ENCODE measurements around the gene RAC3. TPM values are rescaled to one million over a fixed set of nuclear protein-coding genes. Genes with fewer than 3 reads are reported as not detected.

Gene RAC3
- total RNA-seq, 1 donor from 2014 or later: 0.82 TPM

- H3K4me3 ChIP-seq: peak overlapping the region; percentile 91
- TF ChIP-seq CTCF (IDR thresholded peaks at IDR 0.05; ENCODE audit: borderline replicate concordance): no peak
- no peak for DNase-seq
- H3K4me1 ChIP-seq: peaks cover 44% of the 10 kb centered on the region
- peaks cover 53% of the 10 kb centered on the region for H3K36me3 ChIP-seq
- H3K27ac ChIP-seq (replicated peaks): no peak overlapping the region
- H3K9me3 ChIP-seq (replicated peaks): no peaks in the 10 kb centered on the region
- intact Hi-C loops (cut with micrococcal nuclease): no loop called here
- no peaks in the 10 kb centered on the region for H3K27me3 ChIP-seq (ENCODE audit: low read depth)
Measured at GRCh38 chr17:82050152-82050760, 18.8 kb downstream of the RAC3 start.

GRCh38 chr17:82050761-82051641 is 19.5 kb downstream of the RAC3 start:
- intact Hi-C loops (cut with micrococcal nuclease): no loop called here
- Histone ChIP-seq H3K27me3 (ENCODE audit: low read depth) (no peaks in the 10 kb centered on the region), H3K27ac (replicated peaks) (peak overlapping the region; percentile 75), H3K9me3 (replicated peaks) (no peaks in the 10 kb centered on the region), H3K4me3 (peak overlapping the region; percentile 91), H3K36me3 (peaks cover 61% of the 10 kb centered on the region), H3K4me1 (peaks cover 44% of the 10 kb centered on the region)
- no peak for TF ChIP-seq CTCF (IDR thresholded peaks at IDR 0.05; ENCODE audit: borderline replicate concordance)
- no peak for DNase-seq

- Histone ChIP-seq H3K27me3 (ENCODE audit: low read depth) (no peaks in the 10 kb centered on the region), H3K4me1 (peaks cover 44% of the 10 kb centered on the region), H3K9me3 (replicated peaks) (no peaks in the 10 kb centered on the region), H3K36me3 (peaks cover 70% of the 10 kb centered on the region), H3K4me3 (peak within 1 kb of the TSS; percentile 91), H3K27ac (replicated peaks) (peak within 1 kb of the TSS; percentile 75)
- peak; percentile 84 for DNase-seq
- intact Hi-C loops (cut with micrococcal nuclease): no loop called here
- no peak for TF ChIP-seq CTCF (IDR thresholded peaks at IDR 0.05; ENCODE audit: borderline replicate concordance)
Measured at GRCh38 chr17:82051776-82052637, 20.5 kb downstream of the RAC3 start, which contains the start of the genes GPS1 and RFNG. TSS of gene GPS1 (plus strand) at chr17:82051898. CDS start at chr17:82051932, 34 bp downstream. TSS of gene RFNG (minus strand) at chr17:82051811. CDS start at chr17:82051766, 45 bp downstream.

GRCh38 chr17:82052638-82053059 is 21.2 kb downstream of the RAC3 start:
- peaks cover 44% of the 10 kb centered on the region for H3K4me1 ChIP-seq
- intact Hi-C loops (cut with micrococcal nuclease): no loop called here
- peak overlapping the region; percentile 75 for H3K27ac ChIP-seq (replicated peaks)
- DNase-seq: no peak
- H3K4me3 ChIP-seq: peak overlapping the region; percentile 91
- no peaks in the 10 kb centered on the region for H3K27me3 ChIP-seq (ENCODE audit: low read depth)
- TF ChIP-seq CTCF (IDR thresholded peaks at IDR 0.05; ENCODE audit: borderline replicate concordance): no peak
- peaks cover 70% of the 10 kb centered on the region for H3K36me3 ChIP-seq
- H3K9me3 ChIP-seq (replicated peaks): no peaks in the 10 kb centered on the region

- H3K27ac ChIP-seq (replicated peaks): no peak overlapping the region
- peak overlapping the region; percentile 91 for H3K4me3 ChIP-seq
Measured at GRCh38 chr17:82053130-82053529, 21.7 kb downstream of the RAC3 start.

More at GRCh38 chr17:82053130-82053529, 21.7 kb downstream of the RAC3 start:
- H3K27me3 ChIP-seq (ENCODE audit: low read depth): no peaks in the 10 kb centered on the region
- intact Hi-C loops (cut with micrococcal nuclease): no loop called here
- H3K9me3 ChIP-seq (replicated peaks): no peaks in the 10 kb centered on the region
- H3K36me3 ChIP-seq: peaks cover 70% of the 10 kb centered on the region
- no peak for TF ChIP-seq CTCF (IDR thresholded peaks at IDR 0.05; ENCODE audit: borderline replicate concordance)
- no peak for DNase-seq
- H3K4me1 ChIP-seq: peaks cover 44% of the 10 kb centered on the region
